ENCODE data around the gene FOXG1.

The FOXG1 gene

DNA sequence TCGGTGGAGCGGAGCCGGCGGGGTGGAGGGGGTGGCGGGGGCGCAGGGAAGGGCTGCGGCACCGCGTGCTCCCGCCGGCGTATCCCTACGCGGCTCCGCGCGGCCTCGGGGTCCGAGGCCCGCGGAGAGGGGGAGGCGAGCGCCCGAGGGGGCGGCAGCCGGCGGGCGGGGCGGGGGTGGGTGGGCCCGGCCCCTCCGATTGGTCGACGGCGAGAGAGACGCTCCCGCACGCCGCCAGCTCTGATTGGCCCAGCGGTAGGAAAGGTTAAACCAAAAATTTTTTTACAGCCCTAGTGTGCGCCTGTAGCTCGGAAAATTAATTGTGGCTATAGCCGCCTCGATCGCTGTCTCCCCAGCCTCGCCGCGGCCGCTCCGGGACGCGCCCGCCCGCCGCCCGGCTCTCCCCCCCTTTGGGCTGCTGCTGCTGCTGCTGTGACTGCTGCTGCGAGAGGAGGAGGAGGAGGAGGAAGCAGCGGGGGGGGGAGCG lies at the start of gene FOXG1:
Gene FOXG1, plus strand, starts transcription at position 319 of the 487 bp plus-strand sequence. CDS start 493 bp downstream, outside the sequence.
- no peaks in the 10 kb centered on the region for H3K4me1 ChIP-seq (ENCODE audit: control insufficient read depth in 1 of 2, insufficient read depth in 1 of 2, low read depth in 1 of 2, low read length in 1 of 2)
- TF ChIP-seq CTCF (IDR thresholded peaks at IDR 0.05): no peak
- no peak within 1 kb of the TSS for H3K27ac ChIP-seq
- H3K27me3 ChIP-seq: peaks cover 100% of the 10 kb centered on the region
- peaks cover 14% of the 10 kb centered on the region for H3K9me3 ChIP-seq
- H3K36me3 ChIP-seq: no peaks in the 10 kb centered on the region
- H3K4me3 ChIP-seq (ENCODE audit: low read depth in 1 of 2, low read length in 1 of 2): no peak within 1 kb of the TSS

GRCh38 chr14:28719130-28719529 lies 47.5 kb upstream of the FOXG1 start:
- Histone ChIP-seq H3K27ac (no peak overlapping the region), H3K4me3 (ENCODE audit: low read depth in 1 of 2, low read length in 1 of 2) (no peak overlapping the region), H3K4me1 (ENCODE audit: control insufficient read depth in 1 of 2, insufficient read depth in 1 of 2, low read depth in 1 of 2, low read length in 1 of 2) (no peaks in the 10 kb centered on the region), H3K9me3 (no peaks in the 10 kb centered on the region), H3K27me3 (no peaks in the 10 kb centered on the region), H3K36me3 (no peaks in the 10 kb centered on the region)
- no peak for TF ChIP-seq CTCF (IDR thresholded peaks at IDR 0.05)

GRCh38 chr14:28731358-28731757 lies 35.2 kb upstream of the FOXG1 start:
- H3K9me3 ChIP-seq: no peaks in the 10 kb centered on the region
- no peak overlapping the region for H3K4me3 ChIP-seq (ENCODE audit: low read depth in 1 of 2, low read length in 1 of 2)
- H3K27me3 ChIP-seq: no peaks in the 10 kb centered on the region
- no peaks in the 10 kb centered on the region for H3K4me1 ChIP-seq (ENCODE audit: control insufficient read depth in 1 of 2, insufficient read depth in 1 of 2, low read depth in 1 of 2, low read length in 1 of 2)
- TF ChIP-seq CTCF (IDR thresholded peaks at IDR 0.05): no peak
- H3K36me3 ChIP-seq: no peaks in the 10 kb centered on the region
- no peak overlapping the region for H3K27ac ChIP-seq

GRCh38 chr14:28742171-28742846 lies 24.3 kb upstream of the FOXG1 start:
- no peak for TF ChIP-seq CTCF (IDR thresholded peaks at IDR 0.05)
- H3K27me3 ChIP-seq: no peaks in the 10 kb centered on the region
- H3K9me3 ChIP-seq: no peaks in the 10 kb centered on the region
- H3K4me1 ChIP-seq (ENCODE audit: control insufficient read depth in 1 of 2, insufficient read depth in 1 of 2, low read depth in 1 of 2, low read length in 1 of 2): no peaks in the 10 kb centered on the region
- no peak overlapping the region for H3K27ac ChIP-seq
- no peak overlapping the region for H3K4me3 ChIP-seq (ENCODE audit: low read depth in 1 of 2, low read length in 1 of 2)
- H3K36me3 ChIP-seq: no peaks in the 10 kb centered on the region

GRCh38 chr14:28744126-28744525 lies 22.5 kb upstream of the FOXG1 start:
- no peaks in the 10 kb centered on the region for H3K36me3 ChIP-seq
- H3K27me3 ChIP-seq: no peaks in the 10 kb centered on the region
- H3K4me1 ChIP-seq (ENCODE audit: control insufficient read depth in 1 of 2, insufficient read depth in 1 of 2, low read depth in 1 of 2, low read length in 1 of 2): no peaks in the 10 kb centered on the region
- H3K9me3 ChIP-seq: no peaks in the 10 kb centered on the region
- no peak overlapping the region for H3K27ac ChIP-seq
- H3K4me3 ChIP-seq (ENCODE audit: low read depth in 1 of 2, low read length in 1 of 2): no peak overlapping the region
- no peak for TF ChIP-seq CTCF (IDR thresholded peaks at IDR 0.05)

All from neutrophil (primary cell).